HG03095 (cell line): ENCODE data around the gene MGLL.
"Not testable (repeated sequence)": the region's sequence is repeated elsewhere in the genome, so short reads cannot be mapped to it uniquely, and the experiment has no call there.

Source experiments
- ATAC-seq: cut with Tn5 transposase; IDR thresholded peaks from one replicate; pipeline ENCODE4 v1.9.1; 2021; ENCODE audit warnings: moderate library complexity; ENCODE audit not compliant: unreplicated experiment

The MGLL gene

DNA sequence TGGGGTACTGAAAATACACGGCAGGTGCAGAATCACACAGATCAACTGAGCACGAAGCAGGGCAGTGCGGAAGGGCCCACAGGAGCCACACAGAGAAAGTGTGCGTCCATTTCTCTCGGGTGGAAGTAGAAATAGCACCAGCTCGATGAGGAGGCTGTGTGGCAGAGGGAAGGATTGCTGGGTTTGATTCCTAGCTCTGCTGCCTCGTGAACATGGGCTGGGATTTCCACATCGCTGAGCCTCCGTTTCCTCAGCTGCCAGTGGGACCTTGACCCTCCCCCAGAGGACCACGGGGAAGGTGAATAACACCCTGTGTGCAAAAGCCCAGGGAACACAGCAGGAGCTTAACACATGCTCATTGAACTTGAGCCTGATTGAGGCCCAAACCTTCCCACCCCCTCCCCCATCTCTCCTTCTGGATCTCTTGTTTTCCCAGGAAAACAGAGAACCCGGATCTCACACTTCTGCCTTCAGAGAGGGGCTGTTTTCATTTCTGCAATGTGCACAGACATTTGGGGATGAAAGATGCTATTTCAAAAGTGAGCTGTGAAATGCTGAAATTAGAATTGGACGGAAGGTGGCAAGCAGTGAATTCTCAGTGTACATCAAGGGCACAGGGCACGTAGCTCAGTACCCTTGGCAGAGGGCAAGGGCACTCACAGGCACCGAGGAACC is 111.2 kb downstream of the MGLL start:
- ATAC-seq: no peak

DNA sequence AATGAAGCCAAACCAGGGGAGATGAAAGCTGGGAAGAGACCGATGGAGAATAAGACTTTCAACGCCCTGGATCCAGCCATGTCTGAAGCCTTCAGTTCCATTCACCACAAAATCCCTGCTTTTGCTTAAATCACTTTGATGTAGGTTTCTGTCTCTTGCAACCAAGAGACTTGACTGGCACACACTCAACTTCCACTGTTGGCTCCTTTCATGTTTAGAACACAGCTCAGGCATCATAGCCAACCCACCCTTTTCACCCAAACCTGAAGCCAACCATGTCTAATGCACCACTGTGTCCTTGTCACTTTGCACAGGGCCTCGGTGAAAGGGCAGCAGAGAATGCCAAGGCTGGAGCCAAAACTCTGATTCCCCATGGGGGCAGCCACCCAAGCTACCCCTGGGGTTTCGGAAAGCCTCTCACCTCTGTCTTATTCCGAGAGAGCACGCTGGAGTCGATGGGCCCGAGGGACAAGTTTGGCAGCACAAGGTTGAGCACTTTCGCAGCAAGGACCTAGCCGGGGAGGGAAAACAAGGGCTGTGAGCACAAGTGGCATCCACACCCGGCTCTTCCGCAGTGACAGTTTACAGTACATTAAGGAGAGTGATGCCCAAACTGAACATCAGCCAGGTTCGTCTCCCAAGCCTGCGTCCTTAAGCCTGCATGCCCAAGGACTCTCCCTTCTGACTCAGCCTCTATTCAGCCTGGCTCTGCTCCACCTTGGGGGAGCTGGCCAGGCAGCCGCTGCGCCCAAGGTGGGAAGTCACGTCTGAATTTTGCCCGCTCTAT is 112.0 kb downstream of the MGLL start:
- ATAC-seq: no peak

DNA sequence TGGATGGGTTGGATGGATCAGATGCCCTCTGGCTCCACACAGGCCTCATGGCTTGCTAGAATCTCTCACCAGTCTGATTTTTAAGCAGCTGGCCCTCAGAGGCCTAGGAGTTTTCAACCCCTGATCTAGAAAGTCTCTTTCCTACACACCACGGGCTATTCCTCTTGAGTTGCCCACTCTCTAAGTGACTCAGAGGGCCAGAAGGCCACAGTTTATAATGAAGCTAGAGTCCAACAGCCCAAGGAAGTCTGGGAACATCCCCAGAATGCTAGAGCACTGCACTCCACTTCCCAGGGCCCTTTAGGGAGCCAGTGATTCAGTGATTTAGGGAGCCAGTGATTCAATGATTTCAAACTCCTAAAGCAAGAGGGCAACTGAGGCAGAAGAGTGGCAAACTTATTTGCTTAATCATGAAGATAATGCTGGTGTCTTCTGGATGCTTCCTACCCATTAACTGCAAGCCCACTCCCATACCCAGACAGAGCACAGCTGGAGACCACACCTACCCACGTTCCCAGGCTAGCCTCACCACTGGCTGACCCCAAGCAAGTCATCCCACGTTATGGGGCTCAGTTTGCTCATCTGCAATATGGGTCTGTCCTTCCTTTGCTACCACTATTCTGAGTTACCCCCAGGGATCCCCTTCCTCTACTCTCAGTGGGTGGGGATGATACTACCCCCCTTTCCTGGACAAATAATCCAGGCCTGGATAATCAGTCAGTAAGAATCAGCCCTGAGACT is 112.8 kb downstream of the MGLL start:
- no peak for ATAC-seq

DNA sequence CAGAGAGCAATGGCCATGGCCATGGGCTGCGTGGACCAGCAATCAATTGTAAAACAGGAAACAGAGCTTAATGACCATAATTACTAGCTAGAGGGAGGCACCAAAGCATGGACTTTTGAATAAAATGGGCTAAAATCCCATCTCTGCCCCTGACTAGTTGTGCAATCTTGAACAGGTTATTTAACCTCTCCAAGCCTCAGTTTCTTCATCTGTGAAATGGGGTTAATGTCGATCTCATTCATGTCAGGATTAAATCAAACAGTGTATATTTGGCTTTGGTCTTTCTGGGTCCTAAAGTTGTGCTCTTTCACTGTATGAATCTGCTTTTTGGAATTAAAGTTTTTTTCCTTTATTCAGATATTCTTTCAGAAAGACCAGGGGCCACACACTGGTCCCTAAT is 113.5 kb downstream of the MGLL start:
- ATAC-seq: no peak

DNA sequence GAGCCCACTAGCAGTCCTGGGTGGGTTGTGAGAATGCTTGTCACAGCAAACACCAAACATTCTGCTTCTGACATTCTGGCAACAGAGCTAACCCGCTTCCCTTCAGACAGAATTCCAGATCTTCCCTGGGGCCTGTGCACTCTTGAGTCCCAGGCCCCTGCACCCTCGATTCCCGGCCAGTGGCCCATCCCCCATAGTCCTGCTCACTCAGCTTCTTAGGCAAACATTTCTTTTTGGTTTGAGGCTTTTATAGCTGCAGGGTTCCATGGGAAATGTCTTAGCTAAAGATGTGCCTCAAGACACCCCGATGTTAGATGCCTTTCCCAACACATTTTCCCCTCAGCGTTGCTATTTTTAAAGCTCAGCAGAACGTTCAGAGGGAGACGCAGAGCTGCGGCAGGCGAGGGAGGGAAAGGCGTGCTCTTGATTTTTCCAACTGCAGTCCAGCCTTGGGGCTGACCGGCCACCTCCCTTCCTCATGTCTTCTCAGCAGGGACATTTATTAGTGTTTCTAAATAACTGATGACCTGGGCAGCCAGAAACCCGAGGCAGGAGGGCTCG is 114.4 kb downstream of the MGLL start:
- no peak for ATAC-seq

DNA sequence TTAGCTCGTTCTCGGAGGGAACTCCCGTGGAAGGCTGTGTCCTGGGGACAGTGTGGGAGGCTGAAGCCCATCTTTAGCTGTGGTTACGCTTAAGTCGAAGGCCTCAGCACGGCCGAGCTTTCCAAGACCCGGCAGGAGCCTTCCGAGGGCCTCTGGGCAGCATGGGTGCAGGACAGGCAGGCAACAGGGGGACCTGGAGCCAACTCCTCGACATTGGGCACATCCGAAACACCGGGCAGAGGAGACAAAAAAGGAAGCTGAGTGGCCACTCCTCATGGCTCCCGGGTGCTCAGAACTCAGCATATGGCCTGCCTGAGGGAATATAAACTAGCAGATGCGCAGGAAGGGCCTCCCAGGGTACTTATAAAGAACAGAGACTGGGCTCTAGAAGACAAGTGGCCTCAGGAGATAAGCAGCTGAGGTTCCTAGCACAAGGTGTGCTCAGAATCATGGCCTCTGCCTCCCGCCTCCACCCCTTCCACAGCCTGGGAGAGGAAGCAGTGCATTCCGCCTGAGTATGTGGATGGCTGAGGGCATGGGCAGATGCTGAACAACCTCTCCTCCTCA is 115.4 kb downstream of the MGLL start:
- ATAC-seq: no peak

DNA sequence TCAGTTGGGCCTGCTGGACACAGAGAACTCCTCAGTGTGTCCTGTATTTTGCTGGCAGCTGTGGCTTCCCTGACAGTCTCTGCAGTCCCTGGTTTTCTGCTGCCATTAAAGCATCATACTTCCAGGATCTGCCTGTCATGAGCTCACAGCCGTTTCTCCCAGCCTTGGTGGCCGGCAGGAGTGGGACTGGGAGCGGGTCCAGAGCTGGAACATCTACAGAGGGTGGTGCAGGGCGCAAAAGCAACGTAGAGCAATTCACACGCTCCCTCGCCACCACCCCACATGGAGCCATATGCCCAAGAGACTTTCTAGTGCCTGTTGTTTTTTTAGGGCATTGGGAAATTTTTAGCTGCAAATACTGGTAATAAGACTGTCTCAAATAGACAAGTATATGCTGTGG is 116.0 kb downstream of the MGLL start:
- no peak for ATAC-seq

DNA sequence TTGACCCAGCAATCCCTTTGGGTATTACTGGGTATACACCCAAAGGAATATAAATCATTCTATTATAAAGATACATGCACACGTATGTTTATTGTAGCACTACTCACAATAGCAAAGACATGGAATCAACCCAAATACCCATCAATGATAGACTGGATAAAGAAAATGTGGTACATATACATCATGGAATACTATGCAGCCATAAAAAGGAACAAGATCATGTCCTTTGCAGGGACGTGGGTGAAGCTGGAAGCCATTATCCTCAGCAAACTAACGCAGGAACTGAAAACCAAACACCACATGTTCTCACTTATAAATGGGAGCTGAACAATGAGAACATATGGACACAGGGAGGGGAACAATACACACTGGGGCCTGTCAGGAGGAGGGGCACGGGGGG is 117.5 kb downstream of the MGLL start:
- not testable (repeated sequence) for ATAC-seq

DNA sequence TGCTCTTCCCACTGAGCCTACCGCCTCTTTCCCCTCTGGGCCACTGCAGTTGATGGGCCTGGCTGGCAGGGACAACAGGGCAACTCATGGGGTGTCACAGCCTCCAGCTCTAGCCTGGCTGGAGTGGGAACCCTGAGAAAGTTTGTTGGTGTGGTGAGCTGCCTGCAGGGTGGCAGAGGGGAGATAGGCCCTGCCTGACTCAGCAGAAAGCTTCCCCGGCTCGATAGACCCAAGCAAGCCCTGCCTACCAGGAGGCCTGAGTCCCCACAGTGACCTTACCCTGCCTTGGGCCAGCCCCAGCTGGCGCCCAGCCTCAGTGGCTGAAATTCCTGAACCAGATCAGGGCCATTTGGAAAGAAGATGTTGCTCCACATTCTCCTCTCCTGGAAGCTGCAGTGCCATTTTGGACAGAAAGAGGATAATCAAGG is 120.2 kb downstream of the MGLL start:
- no peak for ATAC-seq

DNA sequence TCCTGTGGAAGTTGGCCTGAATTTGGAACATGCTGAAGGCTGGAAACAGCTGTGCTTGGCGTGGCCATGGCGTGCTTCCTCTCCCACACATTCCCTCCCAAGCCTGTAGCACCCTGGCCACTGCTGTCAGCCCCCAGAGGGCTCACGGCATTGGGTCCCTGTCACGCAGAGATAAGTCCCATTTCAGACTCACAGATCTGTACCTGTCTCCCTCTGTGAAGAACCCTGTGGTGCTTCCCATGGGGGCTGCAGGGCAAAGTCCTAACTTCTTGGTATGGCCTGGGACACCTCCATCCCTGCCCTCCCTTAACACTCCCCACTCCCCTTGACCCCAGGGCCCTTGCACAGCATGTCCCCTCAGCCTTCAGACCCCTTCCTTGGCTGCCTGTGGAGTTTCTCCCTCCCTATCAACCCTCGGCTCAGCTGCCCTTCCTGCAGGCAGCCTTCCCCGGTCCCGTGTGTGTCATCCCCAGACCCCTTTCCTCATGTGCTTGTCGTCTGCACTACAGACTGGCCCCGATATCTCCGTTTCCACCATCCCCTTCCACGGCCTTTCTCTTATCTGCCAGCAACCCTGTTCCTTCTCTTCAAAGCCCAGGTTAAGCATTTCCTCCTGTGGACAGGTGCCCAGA is 120.9 kb downstream of the MGLL start:
- ATAC-seq: no peak

DNA sequence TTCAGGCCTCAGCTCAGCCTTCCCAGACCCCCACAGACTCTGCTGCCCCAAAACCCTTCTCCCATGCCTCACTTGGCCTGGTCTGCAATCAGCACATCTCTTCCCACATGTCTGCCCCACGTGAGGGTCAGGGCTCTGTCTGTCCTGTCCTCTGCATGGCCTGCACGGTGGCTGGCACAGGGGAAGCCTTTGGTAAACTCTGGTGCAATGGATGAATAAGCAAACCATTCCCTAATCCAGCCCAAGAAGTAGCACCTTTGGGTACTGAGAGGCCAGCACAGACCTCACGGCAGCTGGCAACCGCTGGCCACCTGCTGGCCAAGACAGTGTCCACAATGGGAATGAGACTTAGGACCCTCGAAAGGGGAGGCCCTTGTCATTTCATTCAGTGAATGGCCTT is 121.9 kb downstream of the MGLL start:
- no peak for ATAC-seq

DNA sequence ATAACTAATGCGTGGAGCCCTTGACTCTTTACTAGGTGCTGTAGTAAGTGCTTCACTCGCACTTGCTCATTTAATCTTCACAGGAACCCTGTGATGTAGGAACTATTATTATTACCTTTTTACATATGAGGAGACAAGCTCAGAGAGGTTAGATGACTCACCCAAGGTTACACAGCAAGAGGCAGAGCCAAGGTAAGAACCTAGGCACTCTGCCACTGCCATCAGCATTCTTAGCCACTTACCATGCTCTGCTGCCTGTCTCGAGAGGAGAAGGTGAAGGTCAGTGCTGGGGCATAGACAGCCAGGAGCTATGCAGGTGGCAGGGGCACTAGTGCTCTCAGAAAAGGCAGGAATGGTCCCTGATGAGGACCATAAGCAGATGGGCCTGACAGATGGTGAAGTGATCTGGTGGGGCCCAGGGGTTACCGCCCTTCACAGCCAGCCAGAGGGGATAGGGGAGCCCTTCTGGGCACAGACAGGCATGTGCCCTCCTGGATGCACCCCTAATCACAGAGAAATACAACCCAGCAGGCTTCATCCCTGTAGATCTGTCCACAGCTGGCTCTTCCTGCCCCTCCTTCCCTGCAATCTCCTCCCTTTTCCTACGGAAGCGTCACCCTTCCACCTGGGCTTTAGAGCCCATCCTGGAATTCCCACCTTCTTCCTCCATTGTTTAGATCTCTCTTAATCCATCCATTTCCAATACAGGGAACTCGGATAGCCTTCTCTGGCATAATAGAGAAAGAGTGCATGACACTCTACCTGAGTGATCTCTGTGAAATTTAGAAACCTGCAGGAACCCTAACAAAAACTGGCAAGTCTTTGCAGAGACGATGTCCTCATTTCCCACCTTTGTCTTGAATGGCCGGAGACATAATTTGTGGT is 122.7 kb downstream of the MGLL start:
- ATAC-seq: no peak

DNA sequence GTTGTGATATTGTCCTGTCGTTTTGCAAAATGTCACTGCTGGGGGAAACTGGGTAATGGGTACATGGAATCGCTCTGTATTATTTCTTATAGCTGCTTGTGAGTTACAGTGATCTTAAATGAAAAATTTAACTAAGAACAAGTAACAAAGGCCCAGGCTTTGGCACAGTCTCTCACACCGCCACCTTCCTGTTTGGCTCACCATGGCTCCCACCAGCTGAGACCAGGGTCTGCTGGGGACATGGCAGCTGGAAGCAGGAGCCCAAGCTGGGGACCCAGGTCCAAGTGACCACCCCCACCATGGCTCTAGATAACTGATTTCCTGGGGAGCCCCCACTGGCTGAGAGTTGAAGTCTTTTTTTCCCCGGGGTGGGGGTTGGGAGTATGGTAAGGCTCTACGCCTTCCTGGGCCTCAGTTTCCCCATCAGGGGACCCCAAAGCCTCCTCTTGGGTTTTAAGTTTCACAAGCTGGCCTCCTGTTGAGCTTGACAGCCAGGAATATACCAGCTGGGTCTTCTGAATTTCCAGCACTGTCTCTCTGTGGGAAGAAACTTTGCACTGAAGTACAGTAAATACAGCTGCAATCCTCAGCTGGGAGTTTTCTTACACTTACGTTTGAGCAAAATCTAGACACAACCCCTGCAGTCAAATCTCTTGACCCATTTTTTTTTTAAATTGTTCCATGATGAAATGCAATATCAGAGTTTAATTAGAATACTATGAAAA is 123.5 kb downstream of the MGLL start:
- ATAC-seq: no peak

DNA sequence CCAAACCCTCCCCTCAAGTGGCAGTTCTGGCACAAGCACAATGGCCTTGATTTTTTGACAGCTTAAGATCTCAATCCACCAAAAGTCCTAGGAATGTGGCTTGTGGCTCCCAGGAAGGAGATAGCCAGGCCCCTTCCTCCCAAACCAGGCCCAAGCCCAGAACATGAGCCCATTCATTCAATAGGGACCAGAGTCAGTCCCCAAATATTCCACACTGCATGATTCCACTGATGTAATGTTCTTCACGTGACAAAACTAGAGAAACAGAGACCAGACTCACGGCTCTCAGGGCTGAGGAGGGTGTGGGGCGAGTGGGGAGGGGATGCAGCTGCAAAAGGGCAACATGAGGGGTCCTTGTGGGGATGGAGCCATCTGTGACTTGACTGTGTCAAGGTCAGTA is 124.0 kb downstream of the MGLL start:
- no peak for ATAC-seq

DNA sequence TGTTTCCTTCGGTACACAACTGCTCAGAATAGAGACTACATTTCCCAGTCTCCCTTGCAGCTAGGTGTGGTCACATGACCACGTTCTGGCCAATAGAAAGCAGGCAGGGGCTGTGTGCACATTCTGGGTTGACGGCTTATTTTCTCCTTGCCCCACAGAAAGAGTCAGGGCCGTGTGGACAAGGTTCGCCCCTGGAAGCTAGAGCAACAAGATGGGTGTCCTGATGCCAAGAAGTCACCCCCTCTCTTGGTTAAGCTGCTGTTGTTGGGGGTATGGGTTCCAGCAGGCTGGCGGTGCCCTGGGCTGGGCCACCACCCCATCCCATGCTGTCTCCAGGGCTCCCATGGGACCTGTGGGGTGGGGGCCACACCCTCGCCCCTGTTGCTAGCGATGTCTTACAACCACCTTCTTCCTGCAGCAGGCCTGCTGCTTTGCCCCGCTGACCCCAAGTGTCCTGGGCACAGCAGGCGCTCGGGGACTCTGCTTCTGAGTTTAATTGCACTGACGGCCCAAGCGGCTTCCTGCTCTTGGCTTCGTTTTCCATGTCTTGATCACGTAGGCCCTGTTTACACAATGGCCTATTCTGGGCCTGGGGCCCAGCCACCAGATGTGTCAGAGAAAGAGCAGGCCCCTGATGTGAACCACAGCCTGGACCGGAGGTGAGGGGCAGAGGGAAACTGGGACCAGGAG is 124.6 kb downstream of the MGLL start:
- no peak for ATAC-seq

DNA sequence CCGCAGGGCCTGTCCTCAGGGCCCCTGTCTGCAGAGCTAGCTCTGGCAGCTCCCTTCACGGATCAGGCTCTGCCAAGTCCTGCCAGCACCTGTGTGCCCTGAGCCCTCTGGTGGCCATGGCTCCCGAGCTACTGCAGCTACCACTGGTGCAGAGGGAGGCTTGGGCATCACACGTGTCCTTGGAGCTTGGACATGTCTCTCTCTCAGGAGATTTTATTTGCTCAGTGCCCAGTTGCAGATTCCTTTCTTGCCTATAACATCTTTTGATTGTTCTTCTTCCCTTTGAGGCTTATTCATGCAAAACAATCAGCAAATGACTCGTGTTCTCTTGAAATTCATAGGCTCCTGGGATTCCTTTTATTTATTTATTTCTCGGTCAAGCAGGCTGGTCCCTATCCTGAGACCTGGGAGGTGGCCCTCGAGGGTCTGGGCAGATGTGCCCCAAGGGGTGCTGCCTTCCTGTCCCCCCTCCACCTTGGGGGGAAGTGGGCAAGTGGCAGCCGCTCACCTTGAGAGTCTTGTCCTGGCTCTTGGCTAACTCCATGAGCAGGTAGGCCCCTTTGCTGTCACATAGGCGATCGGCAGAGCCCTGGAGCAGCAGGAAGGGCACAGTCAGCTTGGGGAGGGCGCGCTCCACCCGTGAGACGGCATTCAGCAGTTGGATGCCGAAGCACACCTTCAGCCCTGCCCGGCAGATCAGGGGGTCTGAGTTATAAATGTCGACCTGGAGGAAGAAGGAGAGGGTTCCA is 127.7 kb downstream of the MGLL start:
- ATAC-seq: no peak

DNA sequence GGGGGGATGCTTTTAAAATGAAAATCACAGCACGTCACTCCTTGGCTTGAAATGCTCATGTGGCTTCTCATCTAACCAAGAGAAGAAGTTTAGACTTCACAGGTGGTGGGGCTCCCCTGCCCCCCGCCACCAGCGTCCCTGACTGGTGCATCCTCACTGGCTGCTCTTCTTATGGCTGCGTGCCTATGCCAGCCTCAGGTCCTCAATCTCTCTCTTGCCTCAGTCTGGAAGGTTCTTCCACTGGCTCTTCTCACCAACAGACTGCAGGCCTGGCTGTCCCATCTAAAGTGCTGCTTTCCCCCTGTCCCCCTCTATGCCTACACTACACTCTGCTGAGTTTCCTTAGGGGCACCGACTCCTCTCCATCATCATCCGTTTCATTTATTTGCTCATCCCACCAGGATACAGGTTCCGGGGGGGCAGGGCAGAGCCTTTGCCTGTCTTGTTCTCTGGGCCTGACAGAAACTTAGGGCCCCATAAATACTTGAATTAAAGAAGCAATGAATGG is 128.9 kb downstream of the MGLL start:
- no peak for ATAC-seq
